Transverse colon (tissue), 4 donors: ENCODE results near the gene ARVCF.

Source experiments
- POLR2A ChIP-seq: fragments of 450-650 bp; IDR thresholded peaks from one replicate; pipeline ENCODE4 v1.6.1; 2016; ENCODE audit warnings: antibody characterized with exemption, mild to moderate bottlenecking, moderate library complexity
- POLR2AphosphoS5 ChIP-seq, 3 donors: sonication (generic); formaldehyde crosslinking; IDR thresholded peaks; one replicate each; pipeline ENCODE4 v1.6.1; 2016; ENCODE audit warnings: antibody characterized with exemption in 3 of 3
- TF ChIP-seq, protein P1 (sequence below), 5 experiments: fragments of 200-600 bp in 3 of 5; fragments of 450-650 bp in 2 of 5; sonication (generic) in 3 of 5; IDR thresholded peaks; 1 replicate in 2 of 5; 2 replicates in 3 of 5; pipeline ENCODE4 v1.5.1; 2016 to 2017; ENCODE audit warnings: antibody characterized with exemption in 5 of 5, inconsistent platforms in 3 of 5, mild to moderate bottlenecking in 2 of 5, moderate library complexity in 1 of 5

- TF ChIP-seq, protein P1, sequence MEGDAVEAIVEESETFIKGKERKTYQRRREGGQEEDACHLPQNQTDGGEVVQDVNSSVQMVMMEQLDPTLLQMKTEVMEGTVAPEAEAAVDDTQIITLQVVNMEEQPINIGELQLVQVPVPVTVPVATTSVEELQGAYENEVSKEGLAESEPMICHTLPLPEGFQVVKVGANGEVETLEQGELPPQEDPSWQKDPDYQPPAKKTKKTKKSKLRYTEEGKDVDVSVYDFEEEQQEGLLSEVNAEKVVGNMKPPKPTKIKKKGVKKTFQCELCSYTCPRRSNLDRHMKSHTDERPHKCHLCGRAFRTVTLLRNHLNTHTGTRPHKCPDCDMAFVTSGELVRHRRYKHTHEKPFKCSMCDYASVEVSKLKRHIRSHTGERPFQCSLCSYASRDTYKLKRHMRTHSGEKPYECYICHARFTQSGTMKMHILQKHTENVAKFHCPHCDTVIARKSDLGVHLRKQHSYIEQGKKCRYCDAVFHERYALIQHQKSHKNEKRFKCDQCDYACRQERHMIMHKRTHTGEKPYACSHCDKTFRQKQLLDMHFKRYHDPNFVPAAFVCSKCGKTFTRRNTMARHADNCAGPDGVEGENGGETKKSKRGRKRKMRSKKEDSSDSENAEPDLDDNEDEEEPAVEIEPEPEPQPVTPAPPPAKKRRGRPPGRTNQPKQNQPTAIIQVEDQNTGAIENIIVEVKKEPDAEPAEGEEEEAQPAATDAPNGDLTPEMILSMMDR (IDR thresholded peaks at IDR 0.05) = no peak
- TF ChIP-seq POLR2A (no peak), POLR2AphosphoS5 (IDR thresholded peaks at IDR 0.05) (no peak)
Observed at GRCh38 chr22:19972251-19972650, 44.4 kb downstream of the ARVCF start.
